DMS 273 treated with DMSO at 0.1 percent for 48 hours (cell line): Measurements from ENCODE around the gene FALEC.
A peak's percentile ranks its signal among the peaks of the same experiment; 100 is the strongest.
"Not testable (repeated sequence)": the region's sequence is repeated elsewhere in the genome, so short reads cannot be mapped to it uniquely, and the experiment has no call there.

Source experiments
- DNase-seq: peaks from one replicate; lab custom pipeline; 2025; lab: John Stamatoyannopoulos, UW

Gene FALEC

DNA sequence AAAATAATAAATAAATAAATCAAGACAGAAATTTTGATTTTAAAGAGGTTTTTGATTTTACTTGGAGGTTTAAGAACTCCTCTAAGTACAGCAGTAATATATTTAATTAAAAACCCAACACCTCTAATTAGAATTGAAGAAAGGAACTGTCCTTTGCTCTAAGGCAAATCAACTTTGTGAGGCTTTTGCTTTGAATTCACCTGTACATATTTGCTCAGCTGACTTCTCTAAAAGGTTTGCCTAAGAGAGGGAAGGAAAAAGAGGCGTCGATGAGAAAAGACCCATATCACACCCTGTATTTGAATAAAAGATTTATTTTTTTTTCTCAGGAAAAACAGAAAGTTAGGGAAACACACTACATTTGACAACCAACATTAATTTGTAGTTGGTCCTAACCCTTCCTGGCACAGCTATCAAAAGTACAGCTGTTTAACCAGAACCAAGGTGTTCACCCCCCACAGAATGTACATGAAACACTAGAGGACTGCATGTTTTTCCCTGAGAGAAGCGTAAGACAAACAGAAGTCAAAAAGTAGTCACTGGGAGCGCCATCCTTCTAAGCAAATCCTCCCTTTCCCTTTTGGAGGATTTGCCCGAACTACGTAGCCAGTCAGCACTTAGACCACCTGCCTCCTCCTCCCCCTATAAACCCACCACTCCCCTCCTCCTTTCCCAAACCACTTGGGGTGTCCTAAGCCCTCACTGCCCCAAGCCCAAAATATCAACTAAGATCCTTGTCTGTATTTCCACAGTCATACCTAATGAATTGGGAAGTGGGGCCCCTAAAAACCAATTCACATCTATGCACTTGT lies 58.9 kb downstream of the FALEC start:
- no peak for DNase-seq

- no peak for DNase-seq
These were observed 59.5 kb downstream of the FALEC start for GRCh38 chr1:150575072-150575489.

DNA sequence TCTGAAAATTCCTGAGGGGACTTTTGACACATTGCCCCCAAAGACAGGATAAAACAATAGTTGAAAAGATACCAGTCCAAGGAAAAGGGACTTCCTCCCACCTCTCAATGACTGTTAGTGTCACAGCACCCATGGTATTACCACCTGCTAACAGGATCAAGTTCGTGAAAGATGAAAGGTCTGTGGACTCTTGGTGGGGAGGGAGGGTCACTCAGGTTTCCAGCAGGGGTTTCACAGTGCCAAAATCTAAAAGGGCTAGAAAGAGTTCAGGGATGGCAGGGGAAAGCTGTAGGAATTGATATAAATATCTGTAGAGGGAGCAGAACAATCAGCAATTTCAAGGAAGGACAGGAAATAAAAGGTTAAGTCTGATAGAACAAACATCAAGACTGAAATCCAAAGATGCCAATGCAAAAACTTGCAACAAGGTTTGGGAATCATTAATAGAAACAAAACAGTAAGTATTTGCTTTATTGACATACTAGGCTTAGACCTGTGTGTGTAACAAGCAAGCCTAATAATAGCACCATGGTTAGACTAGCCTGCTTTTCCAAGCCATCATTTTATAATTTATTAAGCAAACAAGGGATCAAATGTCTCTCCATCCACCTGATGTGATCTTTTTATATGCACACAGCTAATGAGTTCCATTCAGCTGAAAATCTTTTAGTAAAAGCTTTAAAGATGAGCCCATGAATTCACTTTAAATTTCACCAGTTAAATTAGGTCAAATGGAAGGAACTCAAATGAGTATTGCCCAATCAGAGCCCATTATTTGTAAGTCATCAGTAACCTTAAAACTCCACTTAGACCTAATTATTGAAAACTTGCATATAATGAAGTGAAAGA lies 60.2 kb downstream of the FALEC start:
- no peak for DNase-seq

GRCh38 chr1:150576367-150576711 lies 60.8 kb downstream of the FALEC start:
- DNase-seq = no peak

- DNase-seq = no peak
These were observed 61.4 kb downstream of the FALEC start for GRCh38 chr1:150576794-150577556.

DNA sequence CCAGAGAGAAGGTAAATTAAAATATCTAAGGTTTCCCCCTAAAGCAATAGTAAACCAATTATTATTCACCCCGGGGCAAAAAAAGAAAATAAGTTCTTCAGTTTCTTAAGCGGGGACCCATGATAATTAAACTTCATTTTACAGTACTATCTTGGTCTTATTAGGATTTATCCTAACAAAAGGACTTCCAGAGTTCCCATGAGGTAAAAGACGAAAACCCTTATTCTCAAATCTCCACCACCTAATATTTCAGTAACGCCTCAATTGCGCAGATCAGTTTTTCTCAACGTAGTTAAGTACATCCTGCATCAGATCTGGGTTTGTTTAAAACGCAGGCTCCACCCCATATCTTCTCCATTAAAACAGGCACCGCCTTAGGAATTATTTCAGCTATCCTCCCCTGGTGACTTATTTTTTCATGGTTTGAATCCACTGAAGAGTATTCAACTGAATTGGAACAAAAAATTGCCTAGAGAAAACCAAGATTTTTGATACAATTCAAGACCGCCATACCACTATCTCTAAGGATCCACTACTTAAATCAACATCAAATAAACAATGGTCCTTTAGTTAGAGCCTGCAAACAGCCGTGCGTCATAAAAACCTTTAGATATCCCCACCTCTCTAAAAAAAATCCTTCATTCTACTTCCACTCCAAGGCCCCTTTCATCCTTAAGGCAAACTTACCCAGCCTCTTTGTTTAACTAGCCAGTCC lies 62.2 kb downstream of the FALEC start:
- no peak for DNase-seq

DNA sequence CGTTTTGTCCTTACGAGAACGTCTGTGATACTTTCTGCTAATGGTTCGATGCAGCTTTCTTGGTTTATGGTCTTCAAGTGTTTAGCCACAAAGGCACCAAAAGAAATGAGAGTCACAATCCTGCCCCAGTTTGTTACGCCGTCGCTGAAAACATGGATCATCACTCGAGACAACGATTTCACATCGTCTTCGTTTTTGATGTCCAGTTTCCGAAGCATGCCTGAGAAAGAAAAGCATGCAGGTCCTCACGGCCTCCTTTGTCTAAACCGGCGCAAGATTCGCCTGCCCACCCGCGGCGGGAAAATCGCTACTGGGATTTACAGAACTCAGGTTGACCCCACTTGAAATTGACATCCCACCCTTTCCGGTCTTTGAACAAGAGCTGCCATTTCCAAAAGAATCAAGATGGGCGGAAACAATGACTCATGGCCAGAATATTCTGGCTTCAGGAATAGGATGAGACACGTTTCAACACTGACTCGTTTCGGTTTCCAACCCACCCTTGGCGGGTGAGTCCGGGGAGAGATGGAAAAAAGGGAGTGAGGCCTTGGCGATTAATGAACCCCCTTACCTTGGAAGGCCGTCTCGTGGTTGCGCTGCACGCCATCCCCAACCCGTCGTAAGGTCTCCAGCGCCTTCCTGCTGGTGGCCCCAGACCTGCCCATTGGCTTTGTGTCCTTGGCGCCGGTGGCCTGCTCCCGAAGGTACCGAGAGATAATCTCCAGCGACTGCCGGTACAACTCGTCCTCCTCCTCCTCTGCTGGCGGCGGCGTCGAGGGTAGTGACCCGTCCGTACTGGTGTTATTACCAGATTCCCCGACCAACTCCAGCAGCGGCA lies 62.9 kb downstream of the FALEC start:
- peak; percentile 98 for DNase-seq

- peak; percentile 100 for DNase-seq
These were observed 63.8 kb downstream of the FALEC start, which contains the start of gene MCL1 for GRCh38 chr1:150579110-150579944. TSS of gene MCL1 (minus strand) at chr1:150579610. CDS start at chr1:150579530, 80 bp downstream.

DNA sequence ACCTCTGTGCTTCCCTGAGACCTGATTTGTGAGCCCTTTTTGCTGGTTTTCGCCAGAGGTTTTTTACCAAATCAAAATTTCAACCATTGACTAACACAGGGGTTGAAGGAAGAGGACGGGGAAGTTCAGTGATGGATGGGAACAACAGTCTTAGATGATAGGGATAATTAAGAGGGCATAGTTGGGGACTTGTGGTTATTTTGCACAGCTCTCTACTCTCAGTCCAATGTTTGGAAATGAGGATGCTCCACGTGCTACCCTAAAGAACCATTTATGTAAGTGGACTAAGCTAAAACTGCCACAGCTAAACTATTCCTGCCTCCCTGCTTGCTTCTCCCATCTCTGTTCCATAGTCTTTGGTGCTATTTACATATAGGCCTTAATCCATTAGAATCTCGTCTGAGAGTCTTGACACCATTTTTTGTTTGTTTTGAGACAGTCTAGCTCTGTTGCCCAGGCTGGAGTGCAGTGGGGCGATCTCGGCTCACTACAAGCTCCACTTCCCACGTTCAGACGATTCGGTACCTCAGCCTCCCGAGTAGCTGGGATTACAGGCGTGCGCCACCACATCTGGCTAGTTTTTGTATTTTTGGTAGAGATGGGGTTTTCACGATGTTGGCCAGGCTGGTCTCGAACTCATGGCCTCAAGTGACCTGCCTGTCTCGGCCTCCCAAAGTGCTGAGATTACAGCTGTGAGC lies 64.5 kb downstream of the FALEC start:
- DNase-seq = no peak

GRCh38 chr1:150580966-150581365 lies 65.4 kb downstream of the FALEC start:
- DNase-seq = not testable (repeated sequence)

- not testable (repeated sequence) for DNase-seq
These were observed 65.9 kb downstream of the FALEC start for GRCh38 chr1:150581437-150581836.

DNA sequence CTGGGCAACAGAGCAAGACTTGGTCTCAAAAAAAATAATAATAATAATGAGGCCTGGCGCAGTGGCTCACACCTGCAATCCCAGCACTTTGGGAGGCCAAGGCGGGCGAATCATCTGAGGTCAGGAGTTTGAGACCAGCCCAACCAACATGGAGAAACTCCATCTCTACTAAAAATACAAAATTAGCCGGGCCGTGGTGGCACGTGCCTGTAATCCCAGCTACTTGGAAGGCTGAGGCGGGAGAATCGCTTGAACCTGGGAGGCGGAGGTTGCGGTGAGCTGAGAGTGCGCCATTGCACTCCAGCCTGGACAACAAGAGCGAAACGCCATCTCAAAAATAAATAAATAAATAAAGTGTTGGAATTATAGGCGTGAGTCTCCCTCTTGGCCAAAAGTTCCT lies 66.4 kb downstream of the FALEC start:
- DNase-seq = not testable (repeated sequence)

- DNase-seq = no peak
These were observed 66.8 kb downstream of the FALEC start for GRCh38 chr1:150582371-150582770.
